A549 treated with AZD9567 at 1 μM for 4 hours (cell line): Measurements from ENCODE around the gene VSX1. TPM values are rescaled to one million over a fixed set of nuclear protein-coding genes. Genes with fewer than 3 reads are reported as not detected.

ENCODE experiments used
- total RNA-seq: library from RNA; stranded (reverse); fragments of 200-300 nt; extraction: Qiagen RNA extraction; gene quantifications from 5 replicates; pipeline ENCODE4 v1.2.3, GENCODE V29; 2022; ENCODE audit not compliant: insufficient read depth

The VSX1 gene
- 0.77 to 0.88 TPM (median 0.83 TPM) in 4 of 5 replicates, not detected in the other for total RNA-seq

GRCh38 chr20:25081730-25082497 is at the start of gene VSX1:
Gene VSX1, minus strand, starts transcription at chr20:25082141. Its CDS starts 45 bp downstream, at chr20:25082096.

GRCh38 chr20:25058051-25058846 is 23.7 kb downstream of the VSX1 start, which contains the start of gene ACSS1:
Gene ACSS1, minus strand, starts transcription at chr20:25058139. Its CDS starts 37 bp downstream, at chr20:25058102.

Other genes starting within 250 kb of the VSX1 start
- gene CST7, start 132.9 kb downstream of the VSX1 start, total RNA-seq, result not detected in 5 replicates
- 178 to 188 TPM (median 183 TPM) in 5 replicates for gene APMAP, start 89.4 kb downstream of the VSX1 start, total RNA-seq
- 11.6 to 17.3 TPM (median 15.1 TPM) in 5 replicates for gene ACSS1, start 24.0 kb downstream of the VSX1 start, total RNA-seq
- gene ENTPD6, start 113.6 kb upstream of the VSX1 start, total RNA-seq, result 157 to 186 TPM (median 164 TPM) in 5 replicates
- gene PYGB, start 165.9 kb upstream of the VSX1 start, total RNA-seq, result 282 to 375 TPM (median 345 TPM) in 5 replicates